Astrocyte of the cerebellum (primary cell): ENCODE results near the gene THRA.
"Not testable (repeated sequence)": the region's sequence is repeated elsewhere in the genome, so short reads cannot be mapped to it uniquely, and the experiment has no call there.

Source experiments
- DNase-seq: peaks from one replicate; pipeline ENCODE4 v3.0.0-alpha.2; 2011; ENCODE audit warnings: low read depth
- H3K4me3 ChIP-seq: 2 replicates; pipeline ENCODE4 v1.5.1; 2011; ENCODE audit warnings: mild to moderate bottlenecking, low read depth, low read length, moderate library complexity
- CTCF ChIP-seq: IDR thresholded peaks from 2 replicates; pipeline ENCODE4 v1.5.1; 2012; ENCODE audit warnings: low read length, low read depth, moderate library complexity, mild to moderate bottlenecking; ENCODE audit errors: missing control alignments
- in situ Hi-C: cut with HindIII; loops from 2 replicates; pipeline ENCODE4 v1.10.0; 2017; ENCODE audit warnings: low sequenced_read_pairs

THRA gene

GRCh38 chr17:40130352-40131042 lies 67.7 kb downstream of the THRA start:
- TF ChIP-seq CTCF = no peak
- no peak overlapping the region for H3K4me3 ChIP-seq
- in situ Hi-C loops = no loop called here

GRCh38 chr17:40134184-40134583 lies 71.4 kb downstream of the THRA start:
- no peak for DNase-seq
- in situ Hi-C loops = no loop called here
- H3K4me3 ChIP-seq = no peak overlapping the region
- no peak for TF ChIP-seq CTCF

More at GRCh38 chr17:40130352-40131042, 67.7 kb downstream of the THRA start:
- DNase-seq = no peak

- no peak for DNase-seq
- peak; percentile 6 for TF ChIP-seq CTCF
- no peak overlapping the region for H3K4me3 ChIP-seq
- in situ Hi-C loops = no loop called here
Observed at GRCh38 chr17:40135817-40136216, 73.1 kb downstream of the THRA start.

- DNase-seq = no peak
Observed at GRCh38 chr17:40139566-40140058, 76.8 kb downstream of the THRA start.

GRCh38 chr17:40143166-40143565 lies 80.4 kb downstream of the THRA start:
- H3K4me3 ChIP-seq, in situ Hi-C loops, DNase-seq: not testable (repeated sequence)

More at GRCh38 chr17:40139566-40140058, 76.8 kb downstream of the THRA start:
- TF ChIP-seq CTCF = no peak
- peak overlapping the region; percentile 73 for H3K4me3 ChIP-seq
- in situ Hi-C loops = no loop called here
